Activated T-helper 1 cell treated with anti-CD3 and anti-CD28 coated beads, Interleukin-12 subunit alpha, Interleukin-12 subunit beta, Interleukin-2, Interleukin-4 antibody, amounts not matched to agents 30 ng/mL and 10 ng/mL and 1 ng/mL, durations not matched to agents 14 hours and 24 hours and 36 hours (primary cell): Measurements from ENCODE around the gene TVP23B. TPM values are rescaled to one million over a fixed set of nuclear protein-coding genes. Genes with fewer than 3 reads are reported as not detected.
"Not testable (repeated sequence)": the region's sequence is repeated elsewhere in the genome, so short reads cannot be mapped to it uniquely, and the experiment has no call there.

Experiments
- DNase-seq: peaks from one replicate; pipeline ENCODE4 v3.0.0; 2021; ENCODE audit warnings: low spot score
- H3K27ac Mint-ChIP-seq: one replicate; pipeline ENCODE4 v1.8.0; 2021; ENCODE audit warnings: mild to moderate bottlenecking, mixed read lengths
- H3K27me3 Mint-ChIP-seq: one replicate; pipeline ENCODE4 v1.8.0; 2022; ENCODE audit warnings: mild to moderate bottlenecking, moderate library complexity, mixed read lengths; ENCODE audit not compliant: insufficient read depth
- H3K36me3 Mint-ChIP-seq: one replicate; pipeline ENCODE4 v1.8.0; 2021; ENCODE audit warnings: low read depth, mixed read lengths
- H3K4me1 Mint-ChIP-seq: one replicate; pipeline ENCODE4 v1.8.0; 2021; ENCODE audit warnings: low read depth, mixed read lengths
- H3K4me3 Mint-ChIP-seq: one replicate; pipeline ENCODE4 v1.8.0; 2021; ENCODE audit warnings: mild to moderate bottlenecking, moderate library complexity, mixed read lengths
- H3K9me3 Mint-ChIP-seq: one replicate; pipeline ENCODE4 v1.8.0; 2021; ENCODE audit warnings: mixed read lengths
- intact Hi-C: fragments of 100-400 bp; cut with micrococcal nuclease; formaldehyde crosslinking; loops from one replicate; pipeline ENCODE4 v1.15.1; 2024
- total RNA-seq: library from RNA; stranded (reverse); gene quantifications from 2 replicates; pipeline ENCODE4 v1.2.3, GENCODE V29; 2022

Gene TVP23B
- total RNA-seq, 1 donor from 2014 or later, result 44.0 TPM

- H3K4me1 Mint-ChIP-seq, DNase-seq, H3K9me3 Mint-ChIP-seq, H3K27ac Mint-ChIP-seq, intact Hi-C loops, H3K4me3 Mint-ChIP-seq, H3K36me3 Mint-ChIP-seq, H3K27me3 Mint-ChIP-seq: not testable (repeated sequence)
Measured at GRCh38 chr17:18757368-18758044, 23.5 kb upstream of the TVP23B start.

- H3K36me3 Mint-ChIP-seq, H3K4me3 Mint-ChIP-seq, H3K27ac Mint-ChIP-seq, H3K4me1 Mint-ChIP-seq, DNase-seq, H3K27me3 Mint-ChIP-seq, intact Hi-C loops, H3K9me3 Mint-ChIP-seq: not testable (repeated sequence)
Measured at GRCh38 chr17:18758344-18758743, 22.6 kb upstream of the TVP23B start.

GRCh38 chr17:18760221-18760620 lies 20.8 kb upstream of the TVP23B start:
- H3K27ac Mint-ChIP-seq, H3K4me3 Mint-ChIP-seq, H3K9me3 Mint-ChIP-seq, DNase-seq, intact Hi-C loops, H3K4me1 Mint-ChIP-seq, H3K36me3 Mint-ChIP-seq, H3K27me3 Mint-ChIP-seq: not testable (repeated sequence)

GRCh38 chr17:18770572-18770971 lies 10.4 kb upstream of the TVP23B start:
- H3K4me1 Mint-ChIP-seq, H3K27me3 Mint-ChIP-seq, H3K36me3 Mint-ChIP-seq, H3K27ac Mint-ChIP-seq, H3K9me3 Mint-ChIP-seq, intact Hi-C loops, H3K4me3 Mint-ChIP-seq, DNase-seq: not testable (repeated sequence)

GRCh38 chr17:18771066-18771465 lies 9.9 kb upstream of the TVP23B start:
- DNase-seq, H3K4me3 Mint-ChIP-seq, intact Hi-C loops, H3K27ac Mint-ChIP-seq, H3K27me3 Mint-ChIP-seq, H3K36me3 Mint-ChIP-seq, H3K9me3 Mint-ChIP-seq, H3K4me1 Mint-ChIP-seq: not testable (repeated sequence)

GRCh38 chr17:18772471-18772870 lies 8.5 kb upstream of the TVP23B start:
- Mint-ChIP-seq H3K4me3 (no peak overlapping the region), H3K36me3 (no peaks in the 10 kb centered on the region), H3K27ac (no peak overlapping the region), H3K4me1 (no peaks in the 10 kb centered on the region), H3K27me3 (peaks cover 7% of the 10 kb centered on the region), H3K9me3 (no peaks in the 10 kb centered on the region)
- intact Hi-C loops, result no loop called here
- DNase-seq, result no peak

GRCh38 chr17:18781805-18782204 lies 822 bp downstream of the TVP23B start:
- Mint-ChIP-seq H3K4me1 (peaks cover 23% of the 10 kb centered on the region), H3K4me3 (peak overlapping the region; percentile 81), H3K27ac (peak overlapping the region; percentile 76)
- intact Hi-C loops, result loop anchor here (1.0 to 10.0 kb wide), 2 partner anchors 76 to 157 kb away; partner anchors contain the start of gene PRPSAP2
- H3K27me3 Mint-ChIP-seq, H3K36me3 Mint-ChIP-seq, H3K9me3 Mint-ChIP-seq, DNase-seq: not testable (repeated sequence)

GRCh38 chr17:18785933-18786332 lies 5.0 kb downstream of the TVP23B start:
- not testable (repeated sequence) for H3K9me3 Mint-ChIP-seq, DNase-seq, H3K4me3 Mint-ChIP-seq, H3K27ac Mint-ChIP-seq, H3K27me3 Mint-ChIP-seq
- Mint-ChIP-seq H3K36me3 (peaks cover 16% of the 10 kb centered on the region), H3K4me1 (peaks cover 28% of the 10 kb centered on the region)
- intact Hi-C loops, result loop anchor here (10.0 kb wide), 1 partner anchor 161 kb away; no protein-coding TSS in a partner anchor

GRCh38 chr17:18786890-18787289 lies 5.9 kb downstream of the TVP23B start:
- not testable (repeated sequence) for H3K27ac Mint-ChIP-seq, H3K4me3 Mint-ChIP-seq, H3K9me3 Mint-ChIP-seq, H3K27me3 Mint-ChIP-seq, DNase-seq
- Mint-ChIP-seq H3K4me1 (peaks cover 28% of the 10 kb centered on the region), H3K36me3 (peaks cover 17% of the 10 kb centered on the region)
- intact Hi-C loops, result loop anchor here (10.0 kb wide), 1 partner anchor 162 kb away; no protein-coding TSS in a partner anchor

GRCh38 chr17:18791402-18791801 lies 10.4 kb downstream of the TVP23B start:
- Mint-ChIP-seq H3K36me3 (peaks cover 14% of the 10 kb centered on the region), H3K4me1 (peaks cover 21% of the 10 kb centered on the region)
- intact Hi-C loops, H3K9me3 Mint-ChIP-seq, H3K27me3 Mint-ChIP-seq, DNase-seq, H3K27ac Mint-ChIP-seq, H3K4me3 Mint-ChIP-seq: not testable (repeated sequence)

- H3K9me3 Mint-ChIP-seq, intact Hi-C loops, DNase-seq, H3K27me3 Mint-ChIP-seq, H3K4me3 Mint-ChIP-seq, H3K27ac Mint-ChIP-seq: not testable (repeated sequence)
- Mint-ChIP-seq H3K4me1 (peaks cover 14% of the 10 kb centered on the region), H3K36me3 (peaks cover 16% of the 10 kb centered on the region)
Measured at GRCh38 chr17:18794841-18795240, 13.9 kb downstream of the TVP23B start.

- H3K27ac Mint-ChIP-seq, H3K4me3 Mint-ChIP-seq, H3K9me3 Mint-ChIP-seq, intact Hi-C loops, H3K27me3 Mint-ChIP-seq, DNase-seq, H3K4me1 Mint-ChIP-seq: not testable (repeated sequence)
- H3K36me3 Mint-ChIP-seq, result peaks cover 20% of the 10 kb centered on the region
Measured at GRCh38 chr17:18796887-18797286, 15.9 kb downstream of the TVP23B start.

GRCh38 chr17:18803458-18804245 lies 22.7 kb downstream of the TVP23B start:
- DNase-seq, H3K9me3 Mint-ChIP-seq, H3K27ac Mint-ChIP-seq, H3K4me1 Mint-ChIP-seq, H3K27me3 Mint-ChIP-seq, intact Hi-C loops, H3K4me3 Mint-ChIP-seq: not testable (repeated sequence)
- peaks cover 23% of the 10 kb centered on the region for H3K36me3 Mint-ChIP-seq
